ENCODE measurements around the gene LAP3. TPM values are rescaled to one million over a fixed set of nuclear protein-coding genes. Genes with fewer than 3 reads are reported as not detected.

Gene LAP3
- total RNA-seq, 1 donor from 2014 or later, result 77.6 TPM

GRCh38 chr4:17583276-17583675 is 6.3 kb downstream of the LAP3 start:
- H3K9me3 ChIP-seq, result no peaks in the 10 kb centered on the region
- H3K27me3 ChIP-seq, result no peaks in the 10 kb centered on the region
- TF ChIP-seq POLR2AphosphoS5 (IDR thresholded peaks at IDR 0.05; ENCODE audit: insufficient read depth in 1 of 2, low read depth in 1 of 2) (no peak), CTCF (IDR thresholded peaks at IDR 0.05) (no peak), POLR2A (IDR thresholded peaks at IDR 0.05) (no peak)
- peaks cover 6% of the 10 kb centered on the region for H3K4me1 ChIP-seq
- no peak overlapping the region for H3K27ac ChIP-seq
- peaks cover 0 to 58% of the 10 kb centered on the region in 2 donors for H3K36me3 ChIP-seq
- intact Hi-C loops (cut with DNase I), result no loop called here
- no peak for DNase-seq (ENCODE audit: extremely low spot score in 2 of 2)
- no peak overlapping the region for H3K4me3 ChIP-seq

GRCh38 chr4:17583941-17584340 is 6.9 kb downstream of the LAP3 start:
- H3K9me3 ChIP-seq, result no peaks in the 10 kb centered on the region
- H3K4me3 ChIP-seq, result no peak overlapping the region
- no peak overlapping the region for H3K27ac ChIP-seq
- intact Hi-C loops (cut with DNase I), result no loop called here
- DNase-seq (ENCODE audit: extremely low spot score in 2 of 2), result no peak
- no peaks in the 10 kb centered on the region for H3K27me3 ChIP-seq
- H3K4me1 ChIP-seq, result no peaks in the 10 kb centered on the region
- peaks cover 0 to 62% of the 10 kb centered on the region in 2 donors for H3K36me3 ChIP-seq
- no peak for TF ChIP-seq POLR2AphosphoS5 (IDR thresholded peaks at IDR 0.05; ENCODE audit: insufficient read depth in 1 of 2, low read depth in 1 of 2)
- TF ChIP-seq POLR2A (IDR thresholded peaks at IDR 0.05), result no peak
- no peak for TF ChIP-seq CTCF (IDR thresholded peaks at IDR 0.05)

- Histone ChIP-seq H3K4me1 (no peaks in the 10 kb centered on the region), H3K36me3 (peaks cover 0 to 70% of the 10 kb centered on the region in 2 donors), H3K27me3 (no peaks in the 10 kb centered on the region), H3K9me3 (no peaks in the 10 kb centered on the region), H3K4me3 (no peak overlapping the region), H3K27ac (no peak overlapping the region)
- no peak for DNase-seq (ENCODE audit: extremely low spot score in 2 of 2)
- no peak for TF ChIP-seq POLR2AphosphoS5 (IDR thresholded peaks at IDR 0.05; ENCODE audit: insufficient read depth in 1 of 2, low read depth in 1 of 2)
- no peak for TF ChIP-seq CTCF (IDR thresholded peaks at IDR 0.05)
- intact Hi-C loops (cut with DNase I), result no loop called here
These were observed 7.7 kb downstream of the LAP3 start for GRCh38 chr4:17584521-17585213.

- no peak for TF ChIP-seq POLR2A (IDR thresholded peaks at IDR 0.05)
- TF ChIP-seq POLR2AphosphoS5 (IDR thresholded peaks at IDR 0.05; ENCODE audit: insufficient read depth in 1 of 2, low read depth in 1 of 2), result no peak
- no peak for TF ChIP-seq CTCF (IDR thresholded peaks at IDR 0.05)
- intact Hi-C loops (cut with DNase I), result no loop called here
- no peak for DNase-seq (ENCODE audit: extremely low spot score in 2 of 2)
- no peaks in the 10 kb centered on the region for H3K4me1 ChIP-seq
- no peaks in the 10 kb centered on the region for H3K27me3 ChIP-seq
- H3K27ac ChIP-seq, result no peak overlapping the region
- no peaks in the 10 kb centered on the region for H3K9me3 ChIP-seq
- H3K36me3 ChIP-seq, result peaks cover 0 to 72% of the 10 kb centered on the region in 2 donors
- no peak overlapping the region for H3K4me3 ChIP-seq
These were observed 10.3 kb downstream of the LAP3 start for GRCh38 chr4:17587094-17587822.

- Histone ChIP-seq H3K4me3 (no peak overlapping the region), H3K27me3 (no peaks in the 10 kb centered on the region), H3K9me3 (no peaks in the 10 kb centered on the region), H3K27ac (no peak overlapping the region), H3K4me1 (no peaks in the 10 kb centered on the region), H3K36me3 (peaks cover 0 to 51% of the 10 kb centered on the region in 2 donors)
- DNase-seq (ENCODE audit: extremely low spot score in 2 of 2), result no peak
- TF ChIP-seq POLR2AphosphoS5 (IDR thresholded peaks at IDR 0.05; ENCODE audit: insufficient read depth in 1 of 2, low read depth in 1 of 2) (no peak), POLR2A (IDR thresholded peaks at IDR 0.05) (no peak), CTCF (IDR thresholded peaks at IDR 0.05) (no peak)
- intact Hi-C loops (cut with DNase I), result no loop called here
These were observed 12.4 kb downstream of the LAP3 start for GRCh38 chr4:17589355-17589754.

All from vagina (tissue), 2 donors.